Transverse colon (tissue), 4 donors: ENCODE data around the gene IGSF9. TPM values are rescaled to one million over a fixed set of nuclear protein-coding genes. Genes with fewer than 3 reads are reported as not detected.

Source experiments
- DNase-seq: peaks from one replicate; pipeline ENCODE4 v3.0.0-alpha.2; 2019
- H3K27ac ChIP-seq, 4 donors: fragments of 200-600 bp; sonication (generic); 2 replicates each; pipeline ENCODE4 v1.5.1; 2016 to 2018; ENCODE audit warnings: inconsistent platforms in 4 of 4
- H3K27me3 ChIP-seq: fragments of 200-600 bp; sonication (generic); 2 replicates; pipeline ENCODE4 v1.5.1; 2017; ENCODE audit warnings: inconsistent platforms
- H3K36me3 ChIP-seq, 4 donors: fragments of 200-600 bp; sonication (generic); 2 replicates each; pipeline ENCODE4 v1.5.1; 2017 to 2019; ENCODE audit warnings: inconsistent platforms in 4 of 4
- H3K4me1 ChIP-seq, 4 donors: fragments of 200-600 bp; sonication (generic); 2 replicates each; pipeline ENCODE4 v1.5.1; 2017 to 2020; ENCODE audit warnings: inconsistent platforms in 4 of 4
- H3K4me3 ChIP-seq, 4 donors: fragments of 200-600 bp; sonication (generic); 1 replicate in 1 of 4; 2 replicates in 3 of 4; pipeline versions ENCODE4 v1.5.1 to v1.6.1; 2017 to 2019; ENCODE audit warnings: inconsistent platforms in 4 of 4
- H3K9me3 ChIP-seq, 2 donors: fragments of 200-600 bp; sonication (generic); 2 replicates each; pipeline ENCODE4 v1.5.1; 2017 to 2019; ENCODE audit warnings: inconsistent platforms in 2 of 2
- EP300 ChIP-seq: sonication (generic); formaldehyde crosslinking; IDR thresholded peaks from one replicate; pipeline ENCODE4 v1.6.1; 2017; ENCODE audit warnings: antibody characterized with exemption, low read depth
- POLR2A ChIP-seq: fragments of 450-650 bp; IDR thresholded peaks from one replicate; pipeline ENCODE4 v1.6.1; 2016; ENCODE audit warnings: antibody characterized with exemption, mild to moderate bottlenecking, moderate library complexity
- POLR2AphosphoS5 ChIP-seq, 3 donors: sonication (generic); formaldehyde crosslinking; IDR thresholded peaks; one replicate each; pipeline ENCODE4 v1.6.1; 2016; ENCODE audit warnings: antibody characterized with exemption in 3 of 3
- WGBS, 2 donors: methylation state at CpG; one replicate each; pipeline ENCODE4 v1.1.5; 2018; ENCODE audit warnings: low coverage in 1 of 2; 5-methylcytosine and 5-hydroxymethylcytosine counted together
- in situ Hi-C, 4 donors: fragments of 200-750 bp; cut with MboI; loops; one replicate each; pipeline versions ENCODE4 v1.15.0 to v1.15.1; 2017; ENCODE audit warnings: low sequenced_read_pairs in 3 of 4, low pct_ligation_motif_present in 1 of 4, low pct_unique_long_range_greater_than_20kb in 1 of 4
- intact Hi-C: fragments of 100-400 bp; cut with DNase I; formaldehyde crosslinking; loops from one replicate; pipeline ENCODE4 v1.15.1; 2023; ENCODE audit warnings: low total_unique reads
- total RNA-seq, 4 donors: library from RNA; depleted of rRNA; stranded (reverse); fragments of >200 nt; gene quantifications; one replicate each; pipeline ENCODE4 v1.1.0, GENCODE V29; 2016
- TF ChIP-seq, protein P1 (sequence below), 5 experiments: fragments of 200-600 bp in 3 of 5; fragments of 450-650 bp in 2 of 5; sonication (generic) in 3 of 5; IDR thresholded peaks; 1 replicate in 2 of 5; 2 replicates in 3 of 5; pipeline ENCODE4 v1.5.1; 2016 to 2017; ENCODE audit warnings: antibody characterized with exemption in 5 of 5, inconsistent platforms in 3 of 5, mild to moderate bottlenecking in 2 of 5, moderate library complexity in 1 of 5

The IGSF9 gene
- total RNA-seq, 4 donors from 2014 or later, result 40.7 to 137 (median 81.3) TPM

- TF ChIP-seq POLR2A (no peak), EP300 (no peak)
- TF ChIP-seq, protein P1, sequence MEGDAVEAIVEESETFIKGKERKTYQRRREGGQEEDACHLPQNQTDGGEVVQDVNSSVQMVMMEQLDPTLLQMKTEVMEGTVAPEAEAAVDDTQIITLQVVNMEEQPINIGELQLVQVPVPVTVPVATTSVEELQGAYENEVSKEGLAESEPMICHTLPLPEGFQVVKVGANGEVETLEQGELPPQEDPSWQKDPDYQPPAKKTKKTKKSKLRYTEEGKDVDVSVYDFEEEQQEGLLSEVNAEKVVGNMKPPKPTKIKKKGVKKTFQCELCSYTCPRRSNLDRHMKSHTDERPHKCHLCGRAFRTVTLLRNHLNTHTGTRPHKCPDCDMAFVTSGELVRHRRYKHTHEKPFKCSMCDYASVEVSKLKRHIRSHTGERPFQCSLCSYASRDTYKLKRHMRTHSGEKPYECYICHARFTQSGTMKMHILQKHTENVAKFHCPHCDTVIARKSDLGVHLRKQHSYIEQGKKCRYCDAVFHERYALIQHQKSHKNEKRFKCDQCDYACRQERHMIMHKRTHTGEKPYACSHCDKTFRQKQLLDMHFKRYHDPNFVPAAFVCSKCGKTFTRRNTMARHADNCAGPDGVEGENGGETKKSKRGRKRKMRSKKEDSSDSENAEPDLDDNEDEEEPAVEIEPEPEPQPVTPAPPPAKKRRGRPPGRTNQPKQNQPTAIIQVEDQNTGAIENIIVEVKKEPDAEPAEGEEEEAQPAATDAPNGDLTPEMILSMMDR (IDR thresholded peaks at IDR 0.05), result no peak
- Histone ChIP-seq H3K27me3 (no peaks in the 10 kb centered on the region), H3K4me3 (no peak overlapping the region), H3K36me3 (no peaks in the 10 kb centered on the region), H3K4me1 (peaks cover 0 to 5% (median 1%) of the 10 kb centered on the region in 4 donors), H3K27ac (no peak overlapping the region), H3K9me3 (no peaks in the 10 kb centered on the region)
- in situ Hi-C loops (no loop called here), intact Hi-C loops (no loop called here)
- WGBS, 2 donors, result 85 to 94% methylated on average over 3 of the region's 3 CpGs
- DNase-seq, result no peak
Measured at GRCh38 chr1:159955456-159955855, 10.0 kb upstream of the IGSF9 start.

DNA sequence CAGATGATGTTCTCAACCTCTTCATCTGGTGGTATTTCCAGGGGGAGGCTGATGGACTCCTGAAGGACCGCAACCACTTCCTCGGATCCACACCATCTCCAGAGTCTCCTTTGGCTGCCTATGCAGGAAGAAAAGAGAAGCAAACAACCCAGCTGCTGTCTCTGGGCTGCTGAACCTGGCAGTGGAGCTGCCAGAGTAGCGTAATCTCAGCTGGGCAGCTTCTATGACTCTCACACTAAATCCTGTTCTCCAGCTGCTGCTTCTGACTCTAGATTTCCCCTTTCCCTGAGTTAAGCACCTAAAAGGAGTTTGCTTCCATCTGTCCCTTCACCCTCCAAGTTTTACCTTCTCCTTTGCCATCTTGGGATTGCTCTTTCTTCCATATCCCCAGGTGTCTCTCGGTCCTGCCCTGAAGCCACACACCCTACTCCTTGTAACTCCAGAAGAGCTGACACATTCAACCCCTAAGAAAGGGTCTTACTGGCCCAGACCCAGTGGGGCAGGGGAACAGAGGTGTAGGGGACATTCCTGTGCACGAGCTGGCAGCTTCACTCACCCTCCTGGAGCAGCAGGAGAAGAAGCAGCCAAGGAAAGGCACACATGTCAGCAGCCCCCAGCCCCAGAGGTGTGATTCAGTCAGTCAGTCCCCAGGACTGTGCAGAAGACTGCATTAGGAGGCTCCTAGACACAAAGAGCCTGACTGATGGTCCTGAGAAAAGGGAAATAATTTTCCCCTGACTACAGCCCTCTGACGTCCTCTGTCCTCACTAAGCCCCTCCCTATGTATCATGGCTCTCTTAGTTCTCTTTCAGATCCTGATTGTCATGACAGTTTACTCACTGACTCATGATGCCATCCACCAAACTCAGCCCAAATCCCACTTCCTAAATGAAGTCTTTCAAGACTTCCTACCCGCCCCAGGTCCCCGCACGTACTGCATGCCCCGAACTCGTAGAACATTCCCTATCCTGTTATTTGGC lies 8.4 kb upstream of the IGSF9 start, which contains the start of gene SLAMF9:
TSS of gene SLAMF9 (minus strand) at position 702 of the 980 bp plus-strand sequence. CDS start at position 602, 100 bp downstream.
- Histone ChIP-seq H3K4me1 (peaks cover 0 to 17% (median 12%) of the 10 kb centered on the region in 4 donors), H3K36me3 (no peaks in the 10 kb centered on the region), H3K27me3 (no peaks in the 10 kb centered on the region), H3K9me3 (no peaks in the 10 kb centered on the region), H3K27ac (no peak within 1 kb of the TSS), H3K4me3 (no peak within 1 kb of the TSS)
- in situ Hi-C loops, result no loop called here
- TF ChIP-seq, protein P1 (IDR thresholded peaks at IDR 0.05), result no peak
- TF ChIP-seq POLR2AphosphoS5 (IDR thresholded peaks at IDR 0.05), result no peak
- no peak for TF ChIP-seq POLR2A
- no peak for TF ChIP-seq EP300
- intact Hi-C loops, result no loop called here
- no peak for DNase-seq
- 64 to 86% methylated on average over 7 to 11 of the region's 11 CpGs for WGBS, 2 donors

- H3K27ac ChIP-seq, result no peak overlapping the region
- WGBS, 2 donors, result 83 to 85% methylated on average over 1 to 5 of the region's 5 CpGs
- H3K27me3 ChIP-seq, result no peaks in the 10 kb centered on the region
- DNase-seq, result no peak
- intact Hi-C loops, result no loop called here
- H3K4me1 ChIP-seq, result peaks cover 0 to 24% (median 17%) of the 10 kb centered on the region in 4 donors
- H3K9me3 ChIP-seq, result no peaks in the 10 kb centered on the region
- H3K4me3 ChIP-seq, result no peak overlapping the region
- TF ChIP-seq, protein P1 (IDR thresholded peaks at IDR 0.05), result no peak
- TF ChIP-seq POLR2AphosphoS5 (IDR thresholded peaks at IDR 0.05) (no peak), EP300 (no peak), POLR2A (no peak)
- in situ Hi-C loops, result no loop called here
- no peaks in the 10 kb centered on the region for H3K36me3 ChIP-seq
Measured at GRCh38 chr1:159952932-159953331, 7.5 kb upstream of the IGSF9 start.

GRCh38 chr1:159951551-159951950 lies 6.1 kb upstream of the IGSF9 start:
- Histone ChIP-seq H3K4me1 (peaks cover 0 to 28% (median 19%) of the 10 kb centered on the region in 4 donors), H3K4me3 (no peak overlapping the region), H3K36me3 (no peaks in the 10 kb centered on the region), H3K9me3 (no peaks in the 10 kb centered on the region), H3K27me3 (no peaks in the 10 kb centered on the region), H3K27ac (no peak overlapping the region)
- WGBS, 2 donors, result 80 to 100% methylated on average over 1 of the region's 1 CpG
- no peak for TF ChIP-seq EP300
- no peak for TF ChIP-seq POLR2A
- TF ChIP-seq, protein P1 (IDR thresholded peaks at IDR 0.05), result no peak
- no peak for TF ChIP-seq POLR2AphosphoS5 (IDR thresholded peaks at IDR 0.05)
- in situ Hi-C loops, result no loop called here
- no peak for DNase-seq
- intact Hi-C loops, result no loop called here
